ENCODE measurements around the gene COBL. TPM values are rescaled to one million over a fixed set of nuclear protein-coding genes. Genes with fewer than 3 reads are reported as not detected.

COBL gene
- total RNA-seq, 6 experiments from 2014 or later: not detected

GRCh38 chr7:51349820-51350545, 33.4 kb upstream of the COBL start:
- no peak for TF ChIP-seq CTCF (IDR thresholded peaks at IDR 0.05)
- Mint-ChIP-seq H3K4me1 (ENCODE audit: low read depth) (no peaks in the 10 kb centered on the region), H3K27ac (no peak overlapping the region), H3K4me3 (no peak overlapping the region), H3K9me3 (no peaks in the 10 kb centered on the region), H3K36me3 (ENCODE audit: low read depth) (no peaks in the 10 kb centered on the region), H3K27me3 (ENCODE audit: insufficient read depth) (no peaks in the 10 kb centered on the region; the same call in 1 of the 2 replicates)
- DNase-seq: no peak

GRCh38 chr7:51346126-51346525, 29.5 kb upstream of the COBL start:
- H3K4me1 Mint-ChIP-seq (ENCODE audit: low read depth): no peaks in the 10 kb centered on the region
- peaks cover 4% of the 10 kb centered on the region for H3K27me3 Mint-ChIP-seq (ENCODE audit: insufficient read depth)
- no peaks in the 10 kb centered on the region for H3K36me3 Mint-ChIP-seq (ENCODE audit: low read depth)
- TF ChIP-seq CTCF (IDR thresholded peaks at IDR 0.05): no peak
- no peak overlapping the region for H3K4me3 Mint-ChIP-seq
- H3K27ac Mint-ChIP-seq: no peak overlapping the region
- peaks cover 12% of the 10 kb centered on the region; the same call in 1 of the 2 replicates for H3K9me3 Mint-ChIP-seq
- no peak for DNase-seq

GRCh38 chr7:51344406-51345138, 28.0 kb upstream of the COBL start:
- no peak for TF ChIP-seq CTCF (IDR thresholded peaks at IDR 0.05)
- H3K9me3 Mint-ChIP-seq: peaks cover 12% of the 10 kb centered on the region; the same call in 1 of the 2 replicates
- no peaks in the 10 kb centered on the region for H3K36me3 Mint-ChIP-seq (ENCODE audit: low read depth)
- H3K4me1 Mint-ChIP-seq (ENCODE audit: low read depth): no peaks in the 10 kb centered on the region
- H3K27me3 Mint-ChIP-seq (ENCODE audit: insufficient read depth): peaks cover 4% of the 10 kb centered on the region
- no peak overlapping the region for H3K4me3 Mint-ChIP-seq
- DNase-seq: no peak
- H3K27ac Mint-ChIP-seq: no peak overlapping the region

GRCh38 chr7:51340936-51341335, 24.3 kb upstream of the COBL start:
- peaks cover 12% of the 10 kb centered on the region; the same call in 1 of the 2 replicates for H3K9me3 Mint-ChIP-seq
- H3K4me1 Mint-ChIP-seq (ENCODE audit: low read depth): no peaks in the 10 kb centered on the region
- H3K4me3 Mint-ChIP-seq: no peak overlapping the region
- no peak for DNase-seq
- TF ChIP-seq CTCF (IDR thresholded peaks at IDR 0.05): no peak
- peaks cover 4% of the 10 kb centered on the region for H3K27me3 Mint-ChIP-seq (ENCODE audit: insufficient read depth)
- no peaks in the 10 kb centered on the region for H3K36me3 Mint-ChIP-seq (ENCODE audit: low read depth)
- no peak overlapping the region for H3K27ac Mint-ChIP-seq

GRCh38 chr7:51340029-51340838, 23.6 kb upstream of the COBL start:
- Mint-ChIP-seq H3K27ac (no peak overlapping the region), H3K36me3 (ENCODE audit: low read depth) (no peaks in the 10 kb centered on the region), H3K4me3 (no peak overlapping the region)

More at GRCh38 chr7:51340029-51340838, 23.6 kb upstream of the COBL start:
- no peak for TF ChIP-seq CTCF (IDR thresholded peaks at IDR 0.05)
- no peak for DNase-seq
- Mint-ChIP-seq H3K27me3 (ENCODE audit: insufficient read depth) (peaks cover 4% of the 10 kb centered on the region), H3K4me1 (ENCODE audit: low read depth) (no peaks in the 10 kb centered on the region), H3K9me3 (peaks cover 12% of the 10 kb centered on the region; the same call in 1 of the 2 replicates)

Data from HFFc6 (cell line).